Spleen (tissue), 11 donors: ENCODE data around the gene MRPS9. TPM values are rescaled to one million over a fixed set of nuclear protein-coding genes. Genes with fewer than 3 reads are reported as not detected.

Source experiments
- DNase-seq: peaks from one replicate; pipeline ENCODE4 v3.0.0-alpha.2; 2020
- H3K27ac ChIP-seq, 8 donors: fragments of 200-600 bp; sonication (generic) in 7 of 8; 1 replicate in 4 of 8; 2 replicates in 4 of 8; pipeline versions ENCODE4 v1.5.0 to v1.8.0; 2016 to 2021; ENCODE audit warnings: inconsistent platforms in 4 of 8, mild to moderate bottlenecking in 4 of 8, moderate library complexity in 1 of 8
- H3K27me3 ChIP-seq, 7 donors: fragments of 200-600 bp; sonication (generic) in 6 of 7; replicated peaks in 1 of 7; 1 replicate in 4 of 7; 2 replicates in 3 of 7; pipeline versions ENCODE4 v1.5.0 to v1.8.0; 2016 to 2021; ENCODE audit warnings: inconsistent platforms in 3 of 7, mild to moderate bottlenecking in 1 of 7
- H3K36me3 ChIP-seq, 6 donors: fragments of 200-600 bp; sonication (generic) in 5 of 6; 1 replicate in 4 of 6; 2 replicates in 2 of 6; pipeline versions ENCODE4 v1.5.0 to v1.8.0; 2016 to 2021; ENCODE audit warnings: inconsistent platforms in 2 of 6
- H3K4me1 ChIP-seq, 6 donors: fragments of 200-600 bp; sonication (generic) in 5 of 6; 1 replicate in 3 of 6; 2 replicates in 3 of 6; pipeline versions ENCODE4 v1.5.0 to v1.8.0; 2016 to 2021; ENCODE audit warnings: inconsistent platforms in 3 of 6
- H3K4me3 ChIP-seq, 8 donors: fragments of 200-600 bp; sonication (generic) in 7 of 8; 1 replicate in 4 of 8; 2 replicates in 4 of 8; pipeline versions ENCODE4 v1.5.0 to v1.8.0; 2016 to 2021; ENCODE audit warnings: inconsistent platforms in 4 of 8, mild to moderate bottlenecking in 4 of 8, moderate library complexity in 2 of 8
- H3K9me3 ChIP-seq, 8 donors: fragments of 200-600 bp; sonication (generic) in 7 of 8; 1 replicate in 4 of 8; 2 replicates in 4 of 8; pipeline versions ENCODE4 v1.5.0 to v1.8.0; 2016 to 2021; ENCODE audit warnings: inconsistent platforms in 4 of 8
- CTCF ChIP-seq, 11 experiments: fragments of 200-600 bp in 7 of 11; fragments of 450-650 bp in 4 of 11; sonication (generic) in 4 of 11; IDR thresholded peaks in 8 of 11; conservative IDR thresholded peaks in 3 of 11; 1 replicate in 7 of 11; 2 replicates in 4 of 11; pipeline versions ENCODE4 v1.4.0 to v1.8.0; 2016 to 2021; ENCODE audit warnings: antibody characterized with exemption in 11 of 11, inconsistent platforms in 4 of 11, mild to moderate bottlenecking in 1 of 11
- POLR2A ChIP-seq, 3 donors: fragments of 450-650 bp; IDR thresholded peaks; one replicate each; pipeline ENCODE4 v1.5.1; 2017; ENCODE audit warnings: antibody characterized with exemption in 3 of 3, mild to moderate bottlenecking in 1 of 3
- POLR2AphosphoS5 ChIP-seq, 3 donors: sonication (generic); formaldehyde crosslinking; IDR thresholded peaks; one replicate each; pipeline ENCODE4 v1.5.1; 2017; ENCODE audit warnings: antibody characterized with exemption in 3 of 3
- WGBS, 5 donors: extraction: QIAGEN DNeasy Blood & Tissue Kit in 3 of 5; methylation state at CpG; one replicate each; pipeline versions ENCODE4 v1.1.5 to v1.1.7; 2013 to 2018; 5-methylcytosine and 5-hydroxymethylcytosine counted together
- intact Hi-C: fragments of 100-400 bp; cut with DNase I; formaldehyde crosslinking; loops from one replicate; pipeline ENCODE4 v1.15.0; 2023; ENCODE audit warnings: low total_unique reads
- polyA plus RNA-seq, 3 donors: library from polyadenylated mRNA; stranded (reverse); fragments of 200-250 nt; gene quantifications; one replicate each; pipeline ENCODE4 v1.2.1, GENCODE V29; 2013
- total RNA-seq, 7 donors: library from RNA; depleted of rRNA in 3 of 7; stranded (reverse); fragments of >200 nt in 3 of 7; fragmentation: NEBNext Ultra II Directional in 4 of 7; extraction: Animal tissue kit (Norgen Biotek cat#: 25700) in 4 of 7; gene quantifications; one replicate each; pipeline versions ENCODE4 v1.1.0 to v1.2.1, GENCODE V29; 2016 to 2021
- donor health status: healthy with polysubstance abuse.
- donor health status: DM: no; HTN: no; CAD: no; lungs with moderate emphysema.
- donor health status: DM: no; HTN: no; CAD: no.
- donor health status: Bipolar disorder and iron deficiency.
- donor health status: healthy.
- donor health status: DM: no; HTN: no; CAD: no.
- donor health status: DM: yes; HTN: yes; CAD: no.

MRPS9 gene
- total and polyA plus RNA-seq, 10 donors = 10.4 to 28.7 (median 16.0) TPM

GRCh38 chr2:105144941-105145300 is 107.1 kb downstream of the MRPS9 start:
- Histone ChIP-seq H3K36me3 (no peaks in the 10 kb centered on the region), H3K9me3 (no peaks in the 10 kb centered on the region), H3K27ac (no peak overlapping the region), H3K27me3 (peaks cover 0 to 59% (median 25%) of the 10 kb centered on the region in 7 donors), H3K4me3 (peak overlapping the region in 1 of 8 donors; percentile 76), H3K4me1 (peaks cover 0 to 22% (median 13%) of the 10 kb centered on the region in 6 donors)
- no peak for DNase-seq
- TF ChIP-seq CTCF (IDR thresholded peaks at IDR 0.05 in 8 of 11, conservative IDR thresholded peaks at IDR 0.05 in 3 of 11) (no peak), POLR2A (IDR thresholded peaks at IDR 0.05) (no peak), POLR2AphosphoS5 (IDR thresholded peaks at IDR 0.05) (no peak)
- intact Hi-C loops = no loop called here
- 50 to 81% (median 59%) methylated on average over 2 of the region's 2 CpGs for WGBS, 5 donors

GRCh38 chr2:105149272-105149671 is 111.4 kb downstream of the MRPS9 start:
- intact Hi-C loops = no loop called here

More at GRCh38 chr2:105149272-105149671, 111.4 kb downstream of the MRPS9 start:
- Histone ChIP-seq H3K4me1 (peaks cover 0 to 11% (median 8%) of the 10 kb centered on the region in 6 donors), H3K27ac (no peak overlapping the region), H3K27me3 (peaks cover 0 to 41% (median 18%) of the 10 kb centered on the region in 7 donors), H3K4me3 (no peak overlapping the region), H3K9me3 (no peaks in the 10 kb centered on the region), H3K36me3 (no peaks in the 10 kb centered on the region)
- DNase-seq = no peak
- 72 to 97% (median 75%) methylated on average over 1 of the region's 1 CpG for WGBS, 5 donors
- TF ChIP-seq POLR2A (IDR thresholded peaks at IDR 0.05) (no peak), CTCF (IDR thresholded peaks at IDR 0.05 in 8 of 11, conservative IDR thresholded peaks at IDR 0.05 in 3 of 11) (no peak), POLR2AphosphoS5 (IDR thresholded peaks at IDR 0.05) (no peak)

Other genes starting within 250 kb of the MRPS9 start
- not detected for gene POU3F3, start 184.0 kb upstream of the MRPS9 start, total RNA-seq
- not detected for gene POU3F3, start 184.0 kb upstream of the MRPS9 start, polyA plus RNA-seq
- not detected for gene GPR45, start 203.7 kb downstream of the MRPS9 start, total RNA-seq
- not detected for gene GPR45, start 203.7 kb downstream of the MRPS9 start, polyA plus RNA-seq